Cardiac muscle cell (in vitro differentiated cells and primary cell): ENCODE measurements around the gene GRIA4. TPM values are rescaled to one million over a fixed set of nuclear protein-coding genes. Genes with fewer than 3 reads are reported as not detected.

Experiments used
- DNase-seq, 2 donors: peaks; one replicate each; pipeline versions ENCODE4 v3.0.0 to v3.0.0-alpha.2; 2010 to 2017; ENCODE audit warnings: low read depth in 1 of 2, low spot score in 1 of 2
- H3K27ac ChIP-seq: fragments of 200-600 bp; sonication (generic); 2 replicates; pipeline ENCODE4 v1.5.1; 2016
- H3K27me3 ChIP-seq: fragments of 200-600 bp; sonication (generic); 2 replicates; pipeline ENCODE4 v1.6.0; 2016; ENCODE audit warnings: control low read depth
- H3K36me3 ChIP-seq: fragments of 200-600 bp; sonication (generic); 2 replicates; pipeline ENCODE4 v1.5.1; 2016; ENCODE audit warnings: control low read depth
- H3K4me1 ChIP-seq: fragments of 200-600 bp; sonication (generic); 2 replicates; pipeline ENCODE4 v1.8.1; 2017; ENCODE audit warnings: low read depth, mild to moderate bottlenecking, mixed run types
- H3K4me3 ChIP-seq: fragments of 200-600 bp; sonication (generic); 2 replicates; pipeline ENCODE4 v1.5.1; 2016; ENCODE audit warnings: mild to moderate bottlenecking
- H3K9me3 ChIP-seq: fragments of 200-600 bp; sonication (generic); 2 replicates; pipeline ENCODE4 v1.5.1; 2017; ENCODE audit warnings: low read depth, mild to moderate bottlenecking, control low read depth
- polyA plus RNA-seq: library from polyadenylated mRNA; unstranded; fragments of >200 nt; fragmentation: Nextera tagmentation; extraction: Ambion mirVana; gene quantifications from 2 replicates; pipeline ENCODE4 v1.2.1, GENCODE V29; 2016
- total RNA-seq: library from RNA; depleted of rRNA; stranded (reverse); fragments of >200 nt; gene quantifications from 2 replicates; pipeline ENCODE4 v1.2.3, GENCODE V29; 2016
- TF ChIP-seq, protein P1 (sequence below): IDR thresholded peaks from 2 replicates; pipeline ENCODE4 v1.5.1; 2012; ENCODE audit warnings: low read depth, mild to moderate bottlenecking, low read length

Gene GRIA4
- total and polyA plus RNA-seq, 2 experiments from 2014 or later: 20.8 to 36.6 TPM

DNA sequence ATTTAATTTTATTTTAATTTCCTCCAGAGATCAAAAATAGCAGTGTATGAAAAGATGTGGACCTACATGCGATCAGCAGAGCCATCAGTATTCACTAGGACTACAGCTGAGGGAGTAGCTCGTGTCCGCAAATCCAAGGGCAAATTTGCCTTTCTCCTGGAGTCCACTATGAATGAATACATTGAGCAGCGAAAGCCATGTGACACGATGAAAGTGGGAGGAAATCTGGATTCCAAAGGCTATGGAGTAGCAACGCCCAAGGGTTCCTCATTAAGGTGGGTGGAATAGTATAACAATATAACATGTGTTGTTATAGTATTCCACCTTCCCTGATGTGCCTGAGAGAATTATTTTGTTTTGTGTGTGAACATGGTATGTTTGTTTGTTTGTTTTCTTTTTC lies 323.8 kb downstream of the GRIA4 start:
- no peaks in the 10 kb centered on the region for H3K4me1 ChIP-seq

DNA sequence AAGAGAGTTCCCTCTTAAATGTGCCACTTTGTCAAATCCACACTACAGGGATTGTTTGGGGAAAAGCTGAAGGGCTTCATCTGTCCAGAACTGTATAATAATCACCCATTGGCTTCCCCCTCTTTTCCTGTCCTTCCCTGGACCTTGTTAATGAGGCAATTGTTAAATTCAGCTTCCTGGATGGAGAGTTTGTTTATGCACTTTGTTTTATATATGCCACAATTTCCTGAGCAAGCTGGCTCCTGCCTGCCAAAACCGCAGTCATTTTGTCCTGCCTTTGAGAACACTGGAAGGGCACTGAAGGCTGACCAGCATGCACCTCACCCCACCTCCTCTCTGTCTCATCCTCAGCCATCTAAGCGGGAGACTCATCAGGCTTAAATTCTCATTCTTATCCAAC lies 325.9 kb downstream of the GRIA4 start:
- Histone ChIP-seq H3K4me1 (no peaks in the 10 kb centered on the region), H3K36me3 (no peaks in the 10 kb centered on the region), H3K9me3 (no peaks in the 10 kb centered on the region), H3K4me3 (no peak overlapping the region), H3K27me3 (no peaks in the 10 kb centered on the region), H3K27ac (no peak overlapping the region)
- DNase-seq: peak; percentile 2 to 21
- TF ChIP-seq, protein P1, sequence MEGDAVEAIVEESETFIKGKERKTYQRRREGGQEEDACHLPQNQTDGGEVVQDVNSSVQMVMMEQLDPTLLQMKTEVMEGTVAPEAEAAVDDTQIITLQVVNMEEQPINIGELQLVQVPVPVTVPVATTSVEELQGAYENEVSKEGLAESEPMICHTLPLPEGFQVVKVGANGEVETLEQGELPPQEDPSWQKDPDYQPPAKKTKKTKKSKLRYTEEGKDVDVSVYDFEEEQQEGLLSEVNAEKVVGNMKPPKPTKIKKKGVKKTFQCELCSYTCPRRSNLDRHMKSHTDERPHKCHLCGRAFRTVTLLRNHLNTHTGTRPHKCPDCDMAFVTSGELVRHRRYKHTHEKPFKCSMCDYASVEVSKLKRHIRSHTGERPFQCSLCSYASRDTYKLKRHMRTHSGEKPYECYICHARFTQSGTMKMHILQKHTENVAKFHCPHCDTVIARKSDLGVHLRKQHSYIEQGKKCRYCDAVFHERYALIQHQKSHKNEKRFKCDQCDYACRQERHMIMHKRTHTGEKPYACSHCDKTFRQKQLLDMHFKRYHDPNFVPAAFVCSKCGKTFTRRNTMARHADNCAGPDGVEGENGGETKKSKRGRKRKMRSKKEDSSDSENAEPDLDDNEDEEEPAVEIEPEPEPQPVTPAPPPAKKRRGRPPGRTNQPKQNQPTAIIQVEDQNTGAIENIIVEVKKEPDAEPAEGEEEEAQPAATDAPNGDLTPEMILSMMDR: no peak

More for the DNA sequence above, 323.8 kb downstream of the GRIA4 start:
- DNase-seq: no peak
- Histone ChIP-seq H3K36me3 (no peaks in the 10 kb centered on the region), H3K27ac (no peak overlapping the region), H3K9me3 (no peaks in the 10 kb centered on the region), H3K27me3 (no peaks in the 10 kb centered on the region), H3K4me3 (no peak overlapping the region)
- TF ChIP-seq, protein P1: no peak

DNA sequence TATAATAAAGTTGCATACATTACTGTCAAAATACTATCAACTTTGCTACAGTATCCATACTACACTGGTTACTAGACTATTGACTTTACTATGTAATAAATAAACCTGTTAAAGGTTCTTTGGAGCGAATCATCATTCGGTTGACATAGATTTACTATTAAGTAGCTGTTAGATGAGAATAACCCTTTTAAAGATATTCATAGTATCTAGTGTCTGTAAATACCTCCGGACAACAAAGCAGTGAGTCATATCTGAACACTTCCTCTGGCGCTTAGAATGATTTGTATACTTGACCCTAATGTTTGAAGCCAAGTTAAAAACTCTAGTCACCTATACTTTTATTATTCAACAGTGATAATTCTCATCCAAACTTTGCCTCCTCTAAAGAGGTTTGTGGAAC lies 327.5 kb downstream of the GRIA4 start:
- no peaks in the 10 kb centered on the region for H3K4me1 ChIP-seq
- H3K9me3 ChIP-seq: no peaks in the 10 kb centered on the region

DNA sequence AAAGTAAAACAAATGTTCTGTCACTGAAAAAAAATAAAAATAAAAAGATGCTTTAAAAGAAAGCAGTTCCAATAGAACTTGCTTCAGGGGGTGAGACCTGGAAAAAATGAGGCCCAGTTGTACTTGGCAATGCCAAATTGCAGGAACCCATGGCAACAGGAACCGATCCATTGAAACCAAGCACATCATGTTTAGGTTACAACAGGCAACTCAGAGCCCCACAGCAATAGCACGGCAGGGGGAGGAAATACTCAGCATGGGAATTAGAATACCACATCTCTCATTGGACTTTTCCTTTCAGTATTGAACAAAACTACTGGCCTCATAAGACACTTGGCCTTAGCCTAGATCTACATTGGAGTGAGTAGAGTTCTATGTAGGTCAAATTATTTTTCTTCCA lies 327.9 kb downstream of the GRIA4 start:
- Histone ChIP-seq H3K27ac (no peak overlapping the region), H3K4me3 (no peak overlapping the region), H3K36me3 (no peaks in the 10 kb centered on the region), H3K27me3 (no peaks in the 10 kb centered on the region), H3K4me1 (no peaks in the 10 kb centered on the region), H3K9me3 (no peaks in the 10 kb centered on the region)
- TF ChIP-seq, protein P1: no peak
- DNase-seq: peak in 1 of 2 donors; percentile 11

More for the DNA sequence above, 327.5 kb downstream of the GRIA4 start:
- H3K36me3 ChIP-seq: no peaks in the 10 kb centered on the region
- no peaks in the 10 kb centered on the region for H3K27me3 ChIP-seq
- H3K27ac ChIP-seq: no peak overlapping the region
- DNase-seq: peak in 1 of 2 donors; percentile 21
- H3K4me3 ChIP-seq: no peak overlapping the region
- TF ChIP-seq, protein P1: no peak

DNA sequence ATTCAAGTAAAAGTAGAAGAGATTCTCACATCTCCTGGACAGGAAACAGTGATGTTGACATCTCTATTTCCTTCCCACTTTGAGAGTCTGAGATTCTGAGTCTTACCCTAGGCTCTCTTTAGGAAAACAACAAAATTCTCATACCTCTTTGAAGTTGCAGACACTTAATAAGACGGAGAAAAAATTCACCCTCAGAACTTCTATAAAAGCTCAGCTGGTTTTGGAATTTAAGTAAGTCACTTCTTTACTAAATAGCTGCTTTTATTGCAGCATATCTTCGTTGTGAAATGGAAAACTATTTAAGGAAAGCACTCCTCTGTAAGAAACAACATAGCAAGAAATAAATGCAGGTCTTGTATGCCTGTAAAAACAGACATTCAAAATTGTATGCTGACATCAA lies 333.0 kb downstream of the GRIA4 start:
- H3K4me3 ChIP-seq: no peak overlapping the region

More for the DNA sequence above, 333.0 kb downstream of the GRIA4 start:
- no peaks in the 10 kb centered on the region for H3K27me3 ChIP-seq
- peak in 1 of 2 donors; percentile 13 for DNase-seq
- no peaks in the 10 kb centered on the region for H3K36me3 ChIP-seq
- H3K27ac ChIP-seq: no peak overlapping the region
- TF ChIP-seq, protein P1: no peak
- no peaks in the 10 kb centered on the region for H3K9me3 ChIP-seq
- H3K4me1 ChIP-seq: no peaks in the 10 kb centered on the region
